A549 (cell line): ENCODE measurements around the gene LRP1. TPM values are rescaled to one million over a fixed set of nuclear protein-coding genes. Genes with fewer than 3 reads are reported as not detected.

ENCODE experiments used
- ATAC-seq, 2 experiments: fragments of 200-7000 bp in 1 of 2; fragments of >200 bp in 1 of 2; cut with Nextera tagmentation in 1 of 2; cut with Tn5 transposase in 1 of 2; 3 replicates each; pipeline versions ENCODE4 v1.8.0 to v1.9.1; 2018 to 2020; ENCODE audit warnings: mild to moderate bottlenecking in 1 of 2, moderate library complexity in 1 of 2
- CTCF ChIA-PET: fragments of 300-600 bp; sonication (Branson Sonifier 250); formaldehyde crosslinking; extraction: SDS; loops from one replicate; lab custom pipeline; 2021; ENCODE audit warnings: antibody characterized with exemption, inconsistent platforms; lab: Yijun Ruan, JAX
- POLR2A ChIA-PET: fragments of 350-600 bp; formaldehyde crosslinking; extraction: SDS; loops from one replicate; lab custom pipeline; 2021; ENCODE audit warnings: antibody characterized with exemption, inconsistent platforms; lab: Yijun Ruan, JAX
- DNase-seq, 2 experiments: peaks; one replicate each; pipeline versions ENCODE4 v3.0.0 to v3.0.0-alpha.2; 2011 to 2016; ENCODE audit warnings: low read depth in 1 of 2, low spot score in 1 of 2
- FAIRE-seq: peaks from 2 replicates; lab custom pipeline; 2011; peaks lifted over from hg19 to GRCh38; lab: Jason Lieb, UNC
- H3K27ac ChIP-seq, 2 experiments: fragments of >200 bp; sonication (Bioruptor Twin); formaldehyde crosslinking; 3 replicates each; pipeline ENCODE4 v1.5.1; 2016 to 2017
- H3K4me1 ChIP-seq: fragments of >200 bp; sonication (Bioruptor Twin); formaldehyde crosslinking; 3 replicates; pipeline ENCODE4 v1.6.1; 2016
- H3K4me2 ChIP-seq: fragments of >200 bp; sonication (Bioruptor Twin); formaldehyde crosslinking; 3 replicates; pipeline ENCODE4 v1.6.1; 2016
- H3K4me3 ChIP-seq: fragments of >200 bp; sonication (Bioruptor Twin); formaldehyde crosslinking; 3 replicates; pipeline ENCODE4 v1.5.1; 2016
- H3K9me3 ChIP-seq: fragments of >200 bp; sonication (Bioruptor Twin); formaldehyde crosslinking; 3 replicates; pipeline ENCODE4 v1.6.1; 2016
- ATOH8 ChIP-seq: fragments of 250-450 bp; sonication (Bioruptor Pico); IDR thresholded peaks from 2 replicates; pipeline ENCODE4 v1.5.0; 2020; ENCODE audit warnings: low read depth, mild to moderate bottlenecking, moderate library complexity
- BCL3 ChIP-seq: fragments of >200 bp; sonication (Bioruptor Twin); formaldehyde crosslinking; IDR thresholded peaks from 3 replicates; pipeline ENCODE4 v1.6.1; 2016
- BHLHE40 ChIP-seq: IDR thresholded peaks from 2 replicates; pipeline ENCODE4 v1.6.1; 2012; ENCODE audit warnings: low read depth, low read length, inconsistent platforms
- CBX8 ChIP-seq: fragments of 200-600 bp; sonication (generic); IDR thresholded peaks from 2 replicates; pipeline ENCODE4 v1.6.1; 2016
- CHD2 ChIP-seq: fragments of 150-350 bp; IDR thresholded peaks from 2 replicates; pipeline ENCODE4 v1.6.1; 2014; ENCODE audit warnings: low read length; ENCODE audit not compliant: partially characterized antibody
- E2F6 ChIP-seq: IDR thresholded peaks from 2 replicates; pipeline ENCODE4 v1.6.1; 2012; ENCODE audit warnings: low read depth, borderline replicate concordance
- EHF ChIP-seq: fragments of 250-450 bp; sonication (Bioruptor Pico); IDR thresholded peaks from 2 replicates; pipeline ENCODE4 v1.5.0; 2020; ENCODE audit warnings: mild to moderate bottlenecking
- EHMT2 ChIP-seq: fragments of 200-600 bp; sonication (generic); IDR thresholded peaks from 2 replicates; pipeline ENCODE4 v1.6.1; 2016; ENCODE audit warnings: antibody characterized with exemption, low read depth, mild to moderate bottlenecking, moderate library complexity
- ESRRA ChIP-seq: fragments of 150-350 bp; IDR thresholded peaks from 2 replicates; pipeline ENCODE4 v1.6.1; 2014; ENCODE audit warnings: mild to moderate bottlenecking, low read length, borderline replicate concordance
- GATA3 ChIP-seq: IDR thresholded peaks from 2 replicates; pipeline ENCODE4 v1.6.1; 2012; ENCODE audit warnings: borderline replicate concordance
- HEYL ChIP-seq: fragments of 250-450 bp; sonication (Bioruptor Pico); IDR thresholded peaks from 2 replicates; pipeline ENCODE4 v1.8.0; 2021; ENCODE audit warnings: mild to moderate bottlenecking, moderate library complexity
- HMGXB4 ChIP-seq: fragments of 250-450 bp; sonication (Bioruptor Pico); IDR thresholded peaks from 2 replicates; pipeline ENCODE4 v1.5.0; 2021; ENCODE audit warnings: mild to moderate bottlenecking, moderate library complexity, borderline replicate concordance
- HOXA7 ChIP-seq: fragments of 250-450 bp; sonication (Bioruptor Pico); IDR thresholded peaks from 2 replicates; pipeline ENCODE4 v1.5.0; 2020; ENCODE audit warnings: mild to moderate bottlenecking, moderate library complexity
- KDM1A ChIP-seq: fragments of 200-600 bp; sonication (generic); IDR thresholded peaks from 2 replicates; pipeline ENCODE4 v1.6.1; 2016; ENCODE audit warnings: low read depth, mild to moderate bottlenecking
- MAFK ChIP-seq: fragments of 450-650 bp; IDR thresholded peaks from 2 replicates; pipeline ENCODE4 v1.6.1; 2014; ENCODE audit not compliant: partially characterized antibody
- MAX ChIP-seq: IDR thresholded peaks from 2 replicates; pipeline ENCODE4 v1.6.1; 2012
- NPAS2 ChIP-seq: fragments of 250-450 bp; sonication (Bioruptor Pico); IDR thresholded peaks from 2 replicates; pipeline ENCODE4 v1.8.0; 2022; ENCODE audit warnings: mild to moderate bottlenecking, moderate library complexity, borderline replicate concordance
- NR3C1 ChIP-seq: fragments of >200 bp; sonication (Bioruptor Twin); formaldehyde crosslinking; IDR thresholded peaks from 3 replicates; pipeline ENCODE4 v1.6.1; 2017
- PHF8 ChIP-seq: fragments of 200-600 bp; sonication (generic); IDR thresholded peaks from 2 replicates; pipeline ENCODE4 v1.6.1; 2016; ENCODE audit warnings: low read depth, mild to moderate bottlenecking, antibody characterized with exemption, moderate library complexity, borderline replicate concordance
- RCOR1 ChIP-seq: fragments of 150-350 bp; IDR thresholded peaks from 2 replicates; pipeline ENCODE4 v1.6.1; 2014; ENCODE audit warnings: antibody characterized with exemption, low read length, low read depth
- RFX5 ChIP-seq: fragments of 450-650 bp; IDR thresholded peaks from 2 replicates; pipeline ENCODE4 v1.7.1; 2014; ENCODE audit warnings: antibody characterized with exemption, mild to moderate bottlenecking, moderate library complexity
- SMC3 ChIP-seq: fragments of >200 bp; sonication (Bioruptor Twin); formaldehyde crosslinking; IDR thresholded peaks from 3 replicates; pipeline ENCODE4 v1.6.1; 2018; ENCODE audit warnings: inconsistent platforms
- SREBF2 ChIP-seq: fragments of 450-650 bp; IDR thresholded peaks from 2 replicates; pipeline ENCODE4 v1.6.1; 2014; ENCODE audit warnings: mild to moderate bottlenecking, moderate library complexity
- TFCP2L1 ChIP-seq: fragments of 250-450 bp; sonication (Bioruptor Pico); IDR thresholded peaks from 2 replicates; pipeline ENCODE4 v1.5.0; 2021; ENCODE audit warnings: mild to moderate bottlenecking
- TP53 ChIP-seq: fragments of 250-450 bp; sonication (Bioruptor Pico); IDR thresholded peaks from 2 replicates; pipeline ENCODE4 v1.5.0; 2021; ENCODE audit warnings: mild to moderate bottlenecking, moderate library complexity
- USF2 ChIP-seq: fragments of 450-650 bp; IDR thresholded peaks from 2 replicates; pipeline ENCODE4 v1.6.1; 2014; ENCODE audit warnings: antibody characterized with exemption
- ZFP36 ChIP-seq: fragments of 450-650 bp; IDR thresholded peaks from 2 replicates; pipeline ENCODE4 v1.6.1; 2014; ENCODE audit warnings: borderline replicate concordance; ENCODE audit not compliant: partially characterized antibody
- ZSCAN20 ChIP-seq: fragments of 250-450 bp; sonication (Bioruptor Pico); IDR thresholded peaks from 2 replicates; pipeline ENCODE4 v1.8.0; 2022; ENCODE audit warnings: mild to moderate bottlenecking, moderate library complexity
- WGBS: methylation state at CpG from one replicate; pipeline ENCODE4 v1.1.6; 2017; ENCODE audit errors: missing lambda C conversion rate; 5-methylcytosine and 5-hydroxymethylcytosine counted together
- polyA plus RNA-seq, 4 experiments: library from polyadenylated mRNA; depleted of rRNA in 3 of 4; stranded (reverse); fragments of >200 nt; fragmentation: RNase III in 1 of 4; extraction: RNeasy Plus Mini Kit Qiagen cat#74134 plus additional on column Dnase treatment in 1 of 4; gene quantifications; 2 replicates in 3 of 4; 3 replicates in 1 of 4; pipeline ENCODE4 v1.2.3, GENCODE V29; 2011 to 2017

Gene LRP1
- polyA plus RNA-seq, 2 of the 4 experiments (the other 2 are of a cell fraction) = 5.6 to 9.4 TPM

- no peak for TF ChIP-seq ZFP36
- no peak for TF ChIP-seq MAFK
- TF ChIP-seq NPAS2 (CRISPR knock-in tag) = no peak
- TF ChIP-seq USF2 = no peak
- no peak for TF ChIP-seq CBX8
Measured at GRCh38 chr12:57193706-57194245, 65.5 kb downstream of the LRP1 start (continued).

GRCh38 chr12:57194253-57194652 is 66.0 kb downstream of the LRP1 start:
- POLR2A ChIA-PET = no interaction called here
- H3K27ac ChIP-seq = no peak overlapping the region
- no peaks in the 10 kb centered on the region for H3K4me1 ChIP-seq
- H3K9me3 ChIP-seq = no peaks in the 10 kb centered on the region
- no peak for DNase-seq
- FAIRE-seq = no peak
- no peak for ATAC-seq
- 86% methylated on average over 18 of the region's 18 CpGs for WGBS
- H3K4me3 ChIP-seq = no peak overlapping the region
- no peak for TF ChIP-seq MAX
- TF ChIP-seq RFX5 = no peak
- no peak for TF ChIP-seq CHD2
- TF ChIP-seq E2F6 = no peak
- TF ChIP-seq NPAS2 (CRISPR knock-in tag) = no peak
- no peak for TF ChIP-seq TP53 (CRISPR knock-in tag)
- TF ChIP-seq ZFP36 = no peak
- no peak for TF ChIP-seq BCL3
- no peak for TF ChIP-seq PHF8
- no peak for TF ChIP-seq NR3C1
- TF ChIP-seq HOXA7 = no peak
- no peak for TF ChIP-seq SMC3
- no peak for TF ChIP-seq RCOR1
- TF ChIP-seq TFCP2L1 (CRISPR knock-in tag) = no peak
- no peak for TF ChIP-seq EHMT2
- TF ChIP-seq BHLHE40 = no peak
- no peak for TF ChIP-seq EHF
- no peak for TF ChIP-seq ESRRA
- no peak for TF ChIP-seq HEYL (CRISPR knock-in tag)
- TF ChIP-seq USF2 = no peak
- no peak overlapping the region for H3K4me2 ChIP-seq
- CTCF ChIA-PET = interaction anchor here (0.5 to 20.5 kb wide), 7 partner anchors 18 to 125 kb away, joined by 3 to 383 read pairs (median 4); no protein-coding TSS in a partner anchor

- Histone ChIP-seq H3K4me1 (no peaks in the 10 kb centered on the region), H3K4me2 (no peak overlapping the region), H3K4me3 (no peak overlapping the region), H3K27ac (no peak overlapping the region), H3K9me3 (no peaks in the 10 kb centered on the region)
- TF ChIP-seq EHMT2 (no peak), KDM1A (no peak), ATOH8 (no peak), BCL3 (no peak), TFCP2L1 (CRISPR knock-in tag) (no peak), HMGXB4 (CRISPR knock-in tag) (no peak), PHF8 (no peak), ZSCAN20 (CRISPR knock-in tag) (no peak), HOXA7 (no peak), GATA3 (no peak), SREBF2 (no peak), TP53 (CRISPR knock-in tag) (no peak)
- CTCF ChIA-PET = interaction anchor here (0.6 to 20.5 kb wide), 7 partner anchors 18 to 438 kb away, joined by 3 to 383 read pairs (median 4); no protein-coding TSS in a partner anchor
- ATAC-seq = no peak
- POLR2A ChIA-PET = interaction anchor here (0.6 kb wide), 1 partner anchor 21 kb away, joined by 3 read pairs; no protein-coding TSS in a partner anchor
- no peak for DNase-seq
- 86% methylated on average over 17 of the region's 19 CpGs for WGBS
- no peak for FAIRE-seq
Measured at GRCh38 chr12:57195186-57195585, 66.9 kb downstream of the LRP1 start.
